Transverse colon (tissue), 4 donors: ENCODE measurements around the gene CD164. TPM values are rescaled to one million over a fixed set of nuclear protein-coding genes. Genes with fewer than 3 reads are reported as not detected.
"Not testable (repeated sequence)": the region's sequence is repeated elsewhere in the genome, so short reads cannot be mapped to it uniquely, and the experiment has no call there.

Source experiments
- DNase-seq: peaks from one replicate; pipeline ENCODE4 v3.0.0-alpha.2; 2019
- H3K27ac ChIP-seq, 4 donors: fragments of 200-600 bp; sonication (generic); 2 replicates each; pipeline ENCODE4 v1.5.1; 2016 to 2018; ENCODE audit warnings: inconsistent platforms in 4 of 4
- H3K27me3 ChIP-seq: fragments of 200-600 bp; sonication (generic); 2 replicates; pipeline ENCODE4 v1.5.1; 2017; ENCODE audit warnings: inconsistent platforms
- H3K36me3 ChIP-seq, 4 donors: fragments of 200-600 bp; sonication (generic); 2 replicates each; pipeline ENCODE4 v1.5.1; 2017 to 2019; ENCODE audit warnings: inconsistent platforms in 4 of 4
- H3K4me1 ChIP-seq, 4 donors: fragments of 200-600 bp; sonication (generic); 2 replicates each; pipeline ENCODE4 v1.5.1; 2017 to 2020; ENCODE audit warnings: inconsistent platforms in 4 of 4
- H3K4me3 ChIP-seq, 4 donors: fragments of 200-600 bp; sonication (generic); 1 replicate in 1 of 4; 2 replicates in 3 of 4; pipeline versions ENCODE4 v1.5.1 to v1.6.1; 2017 to 2019; ENCODE audit warnings: inconsistent platforms in 4 of 4
- H3K9me3 ChIP-seq, 2 donors: fragments of 200-600 bp; sonication (generic); 2 replicates each; pipeline ENCODE4 v1.5.1; 2017 to 2019; ENCODE audit warnings: inconsistent platforms in 2 of 2
- CTCF ChIP-seq, 5 experiments: fragments of 200-600 bp in 3 of 5; fragments of 450-650 bp in 2 of 5; sonication (generic) in 3 of 5; IDR thresholded peaks; 1 replicate in 2 of 5; 2 replicates in 3 of 5; pipeline ENCODE4 v1.5.1; 2016 to 2017; ENCODE audit warnings: antibody characterized with exemption in 5 of 5, inconsistent platforms in 3 of 5, mild to moderate bottlenecking in 2 of 5, moderate library complexity in 1 of 5
- EP300 ChIP-seq: sonication (generic); formaldehyde crosslinking; IDR thresholded peaks from one replicate; pipeline ENCODE4 v1.6.1; 2017; ENCODE audit warnings: antibody characterized with exemption, low read depth
- POLR2A ChIP-seq: fragments of 450-650 bp; IDR thresholded peaks from one replicate; pipeline ENCODE4 v1.6.1; 2016; ENCODE audit warnings: antibody characterized with exemption, mild to moderate bottlenecking, moderate library complexity
- POLR2AphosphoS5 ChIP-seq, 3 donors: sonication (generic); formaldehyde crosslinking; IDR thresholded peaks; one replicate each; pipeline ENCODE4 v1.6.1; 2016; ENCODE audit warnings: antibody characterized with exemption in 3 of 3
- WGBS, 2 donors: methylation state at CpG; one replicate each; pipeline ENCODE4 v1.1.5; 2018; ENCODE audit warnings: low coverage in 1 of 2; 5-methylcytosine and 5-hydroxymethylcytosine counted together
- in situ Hi-C, 4 donors: fragments of 200-750 bp; cut with MboI; loops; one replicate each; pipeline versions ENCODE4 v1.15.0 to v1.15.1; 2017; ENCODE audit warnings: low sequenced_read_pairs in 3 of 4, low pct_ligation_motif_present in 1 of 4, low pct_unique_long_range_greater_than_20kb in 1 of 4
- intact Hi-C: fragments of 100-400 bp; cut with DNase I; formaldehyde crosslinking; loops from one replicate; pipeline ENCODE4 v1.15.1; 2023; ENCODE audit warnings: low total_unique reads
- total RNA-seq, 4 donors: library from RNA; depleted of rRNA; stranded (reverse); fragments of >200 nt; gene quantifications; one replicate each; pipeline ENCODE4 v1.1.0, GENCODE V29; 2016

Gene CD164
- total RNA-seq, 4 donors from 2014 or later, result 109 to 448 (median 313) TPM

GRCh38 chr6:109370792-109371191 is 11.5 kb downstream of the CD164 start:
- no peak for TF ChIP-seq EP300
- no peak for TF ChIP-seq POLR2AphosphoS5 (IDR thresholded peaks at IDR 0.05)
- no peak for TF ChIP-seq CTCF (IDR thresholded peaks at IDR 0.05)
- TF ChIP-seq POLR2A, result no peak
- WGBS, 2 donors, result 57 to 75% methylated on average over 2 to 3 of the region's 3 CpGs

GRCh38 chr6:109370336-109370735 is 11.9 kb downstream of the CD164 start:
- H3K27me3 ChIP-seq, result no peaks in the 10 kb centered on the region
- intact Hi-C loops, result no loop called here
- 82 to 83% methylated on average over 1 of the region's 1 CpG for WGBS, 2 donors
- no peak for TF ChIP-seq POLR2A
- no peak for TF ChIP-seq CTCF (IDR thresholded peaks at IDR 0.05)
- no peak overlapping the region for H3K27ac ChIP-seq
- H3K9me3 ChIP-seq, result no peaks in the 10 kb centered on the region
- in situ Hi-C loops, result no loop called here
- DNase-seq, result no peak
- H3K4me3 ChIP-seq, result no peak overlapping the region
- H3K36me3 ChIP-seq, result peaks cover 0 to 82% (median 37%) of the 10 kb centered on the region in 4 donors
- H3K4me1 ChIP-seq, result peaks cover 0 to 32% (median 1%) of the 10 kb centered on the region in 4 donors

More at GRCh38 chr6:109370792-109371191, 11.5 kb downstream of the CD164 start:
- DNase-seq, result no peak
- Histone ChIP-seq H3K9me3 (no peaks in the 10 kb centered on the region), H3K4me3 (no peak overlapping the region), H3K4me1 (peaks cover 0 to 32% (median 1%) of the 10 kb centered on the region in 4 donors), H3K27ac (no peak overlapping the region), H3K36me3 (peaks cover 0 to 87% (median 37%) of the 10 kb centered on the region in 4 donors), H3K27me3 (no peaks in the 10 kb centered on the region)
- in situ Hi-C loops, result no loop called here
- intact Hi-C loops, result no loop called here

- DNase-seq, result no peak
- Histone ChIP-seq H3K4me3 (no peak overlapping the region), H3K36me3 (peaks cover 0 to 76% (median 37%) of the 10 kb centered on the region in 4 donors), H3K4me1 (peaks cover 0 to 32% (median 1%) of the 10 kb centered on the region in 4 donors), H3K27me3 (no peaks in the 10 kb centered on the region), H3K9me3 (no peaks in the 10 kb centered on the region), H3K27ac (no peak overlapping the region)
- intact Hi-C loops (no loop called here), in situ Hi-C loops (no loop called here)
- TF ChIP-seq EP300, result no peak
- no peak for TF ChIP-seq POLR2AphosphoS5 (IDR thresholded peaks at IDR 0.05)
- TF ChIP-seq POLR2A, result no peak
- TF ChIP-seq CTCF (IDR thresholded peaks at IDR 0.05), result no peak
- 92 to 95% methylated on average over 4 of the region's 4 CpGs for WGBS, 2 donors
These were observed 12.5 kb downstream of the CD164 start for GRCh38 chr6:109369728-109370127.

- intact Hi-C loops, H3K27ac ChIP-seq, H3K27me3 ChIP-seq, H3K4me3 ChIP-seq, DNase-seq, H3K9me3 ChIP-seq, in situ Hi-C loops, H3K4me1 ChIP-seq: not testable (repeated sequence)
- peaks cover 0 to 64% (median 25%) of the 10 kb centered on the region in 4 donors for H3K36me3 ChIP-seq
- WGBS, 2 donors, result 95 to 96% methylated on average over 3 to 5 of the region's 5 CpGs
These were observed 17.7 kb downstream of the CD164 start for GRCh38 chr6:109364382-109365078.

GRCh38 chr6:109363753-109364152 is 18.5 kb downstream of the CD164 start:
- no peaks in the 10 kb centered on the region for H3K4me1 ChIP-seq
- H3K36me3 ChIP-seq, result peaks cover 0 to 58% (median 24%) of the 10 kb centered on the region in 4 donors
- WGBS, 2 donors, result 93 to 94% methylated on average over 2 of the region's 2 CpGs
- H3K9me3 ChIP-seq, result no peaks in the 10 kb centered on the region
- H3K4me3 ChIP-seq, result no peak overlapping the region
- DNase-seq, result no peak
- H3K27ac ChIP-seq, result no peak overlapping the region
- in situ Hi-C loops (no loop called here), intact Hi-C loops (no loop called here)
- no peak for TF ChIP-seq POLR2AphosphoS5 (IDR thresholded peaks at IDR 0.05)
- no peak for TF ChIP-seq CTCF (IDR thresholded peaks at IDR 0.05)
- TF ChIP-seq POLR2A, result no peak
- TF ChIP-seq EP300, result no peak
- no peaks in the 10 kb centered on the region for H3K27me3 ChIP-seq
